Epidermal melanocyte (primary cell): ENCODE results near the gene KRTAP13-3.

Experiments used
- DNase-seq: peaks from one replicate; pipeline ENCODE4 v3.0.0; 2011; ENCODE audit warnings: low spot score; ENCODE audit not compliant: insufficient read length

Gene KRTAP13-3, protein sequence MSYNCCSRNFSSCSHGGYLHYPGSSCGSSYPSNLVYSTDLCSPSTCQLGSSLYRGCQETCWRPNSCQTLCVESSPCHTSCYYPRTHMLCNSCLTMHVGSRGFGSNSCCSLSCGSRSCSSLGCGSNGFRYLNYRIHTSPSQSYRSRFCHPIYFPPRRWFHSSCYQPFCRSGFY

DNA sequence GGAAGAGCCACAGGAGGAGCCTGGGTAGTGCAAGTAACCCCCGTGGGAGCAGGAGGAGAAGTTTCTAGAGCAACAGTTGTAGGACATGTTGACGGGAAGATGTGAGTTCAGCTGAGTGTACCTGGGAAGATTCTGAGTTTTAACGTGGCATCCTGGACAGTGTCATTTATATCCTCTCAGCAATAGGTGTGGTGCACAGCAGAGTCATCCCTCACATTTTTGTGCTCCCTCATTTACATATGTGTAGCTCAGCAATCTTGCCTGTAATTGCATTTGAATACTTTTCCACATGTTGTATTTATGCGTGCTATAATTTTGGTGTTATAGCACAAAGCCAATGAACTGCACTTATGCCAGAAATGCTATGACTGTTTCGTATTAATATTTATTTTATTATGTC lies at the start of gene KRTAP13-3:
Gene KRTAP13-3, minus strand, starts transcription at position 101 of the 400 bp plus-strand sequence. Its CDS starts 14 bp downstream, at position 87.
- DNase-seq: no peak

DNA sequence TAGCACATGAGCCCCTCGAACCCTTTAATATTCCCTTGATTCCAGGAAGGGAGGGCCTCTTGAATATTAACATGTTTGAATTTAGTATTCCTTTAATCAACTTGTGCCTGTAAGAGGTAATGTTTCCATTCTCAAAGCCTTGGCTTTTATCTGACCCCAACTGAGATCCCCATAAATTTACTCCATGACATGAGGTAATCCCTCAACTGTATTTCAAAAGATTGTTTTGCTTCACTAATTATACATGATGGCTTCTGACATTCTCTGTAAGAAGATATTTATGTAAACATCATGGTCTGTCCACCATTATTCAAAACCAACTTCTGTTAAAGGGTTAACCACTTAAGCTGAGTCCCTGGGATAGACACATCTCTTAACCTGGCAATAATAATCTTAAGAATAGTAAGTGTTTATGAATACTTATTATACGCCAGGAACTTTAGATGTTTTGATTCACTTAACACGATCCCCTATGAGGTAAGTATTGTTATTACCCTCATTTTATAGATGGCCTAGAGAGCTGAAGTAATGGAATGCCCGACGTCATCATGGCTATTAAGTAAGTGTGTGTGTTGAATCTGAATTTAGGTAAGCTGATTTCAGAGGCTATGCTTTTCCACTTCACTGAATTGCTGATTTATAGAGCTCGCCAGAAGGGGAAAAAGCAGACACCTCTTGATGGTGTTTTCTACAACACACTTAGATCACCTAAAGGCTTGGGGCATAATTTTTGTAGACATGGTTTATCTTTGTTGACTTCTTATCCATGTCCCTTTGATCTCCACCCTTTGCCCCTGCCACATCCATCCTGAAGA lies 43.4 kb upstream of the KRTAP13-3 start:
- DNase-seq: no peak

DNA sequence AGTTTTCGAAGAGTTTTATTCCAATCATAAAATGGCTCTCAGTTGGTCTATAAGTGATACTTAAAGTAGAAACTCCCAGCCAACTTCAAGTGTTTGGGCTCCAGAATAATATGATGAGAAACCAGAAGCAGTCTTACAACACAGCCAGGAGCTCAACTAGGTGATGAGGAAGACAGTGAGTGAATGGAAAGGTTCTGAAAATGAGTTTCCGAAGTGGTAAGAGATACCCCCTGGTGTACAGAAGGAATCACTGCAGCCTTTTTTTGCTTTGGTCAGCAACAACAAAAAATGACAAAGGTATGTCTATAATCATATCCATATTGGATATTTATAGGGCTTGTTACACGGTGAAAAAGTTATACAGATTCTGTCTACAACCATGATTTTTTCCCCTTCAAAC lies 38.0 kb upstream of the KRTAP13-3 start:
- DNase-seq: no peak

DNA sequence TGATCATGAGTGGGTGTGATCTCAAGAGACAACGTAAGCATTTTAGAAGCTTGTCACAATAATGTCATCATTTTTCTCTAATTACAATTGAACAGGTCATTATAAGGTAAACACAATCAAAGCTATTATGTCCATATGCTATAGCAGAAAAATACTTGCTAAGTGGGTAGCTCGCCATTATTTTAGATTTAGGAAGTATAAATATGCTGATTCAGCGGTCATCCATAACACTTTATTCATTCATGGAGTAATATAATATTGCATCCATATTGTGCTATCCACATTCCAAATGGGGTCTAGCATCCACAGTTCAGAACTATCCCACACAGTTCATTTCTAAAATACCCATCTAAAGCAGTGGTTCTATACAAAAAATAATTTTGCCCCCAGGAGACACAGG lies 22.8 kb upstream of the KRTAP13-3 start:
- no peak for DNase-seq

DNA sequence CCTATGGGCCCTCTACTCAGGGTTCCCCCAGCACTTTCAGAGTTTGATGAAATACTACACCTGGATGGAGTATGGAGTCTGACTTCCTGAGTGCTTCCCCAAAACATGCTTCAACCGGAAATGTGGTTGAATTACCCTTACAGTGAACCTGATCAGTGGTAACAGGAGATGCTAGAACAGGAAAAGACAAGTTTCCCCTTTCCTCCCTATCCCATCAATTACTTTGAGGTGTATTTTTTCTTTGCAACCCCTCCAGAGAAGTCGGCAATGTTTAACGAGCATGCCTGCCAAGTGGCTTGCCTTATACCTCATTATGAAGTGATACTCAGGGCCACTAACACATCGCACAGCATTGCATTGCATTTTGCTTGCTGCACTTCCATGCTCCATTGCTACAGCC lies 21.3 kb upstream of the KRTAP13-3 start:
- DNase-seq: no peak

DNA sequence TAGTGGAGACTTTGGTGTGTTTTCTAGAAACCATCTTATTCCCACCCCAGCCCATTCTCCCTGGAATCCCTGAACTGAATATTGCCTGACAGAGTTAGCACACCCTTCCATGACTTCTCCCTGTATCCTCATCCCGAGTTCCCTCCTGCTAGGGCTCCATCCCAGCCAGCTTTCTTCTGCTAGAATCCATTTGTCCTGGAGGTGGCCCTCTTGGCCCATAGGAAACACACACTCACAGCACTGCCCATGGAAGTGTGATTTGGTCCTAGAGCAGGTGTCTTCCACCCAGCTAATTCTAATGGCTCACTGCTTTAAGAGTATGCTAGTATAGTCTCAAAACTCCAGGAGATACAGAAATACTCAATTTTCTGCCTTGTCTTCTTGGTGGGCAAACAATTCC lies 18.5 kb upstream of the KRTAP13-3 start:
- DNase-seq: no peak

DNA sequence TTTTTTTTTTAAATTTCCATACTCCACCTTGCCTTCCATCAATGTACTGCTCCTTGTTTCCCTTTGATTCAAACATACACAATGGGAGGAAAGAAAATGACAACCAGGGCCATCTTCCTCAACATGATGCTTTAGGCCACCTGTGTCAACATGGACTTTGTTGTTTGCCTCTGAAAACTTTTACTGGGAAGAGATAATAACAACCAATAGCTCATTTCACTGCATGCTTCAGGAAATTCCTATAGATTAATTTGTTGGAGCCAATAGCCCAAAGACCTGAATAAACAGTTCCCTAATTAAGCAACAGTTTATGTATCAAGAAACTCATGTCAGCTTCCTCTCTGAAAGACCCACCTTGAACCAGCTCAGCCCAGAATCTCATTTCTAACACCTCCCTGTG lies 17.5 kb upstream of the KRTAP13-3 start:
- no peak for DNase-seq

DNA sequence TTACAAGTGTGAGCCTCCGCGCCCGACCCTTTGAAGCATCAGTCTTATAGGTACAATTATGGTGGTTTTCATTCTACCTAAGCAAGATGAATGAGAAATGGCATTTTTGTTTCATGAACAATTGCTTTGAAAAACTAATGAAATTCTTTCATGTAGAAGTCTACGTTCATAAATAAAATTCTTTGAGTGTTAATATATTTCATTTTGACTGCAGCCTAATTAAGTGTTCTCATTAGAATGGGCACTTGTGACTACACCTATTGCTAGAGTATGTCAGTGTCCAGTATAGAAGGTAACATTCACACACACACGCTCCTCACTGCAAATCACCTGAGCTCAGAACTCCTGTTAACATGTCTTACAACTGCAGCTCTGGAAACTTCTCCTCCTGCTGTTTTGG lies 14.2 kb upstream of the KRTAP13-3 start, which contains the start of gene KRTAP15-1:
Gene KRTAP15-1, plus strand, starts transcription at position 301 of the 400 bp plus-strand sequence. Its CDS starts 53 bp downstream, at position 354.
- no peak for DNase-seq

DNA sequence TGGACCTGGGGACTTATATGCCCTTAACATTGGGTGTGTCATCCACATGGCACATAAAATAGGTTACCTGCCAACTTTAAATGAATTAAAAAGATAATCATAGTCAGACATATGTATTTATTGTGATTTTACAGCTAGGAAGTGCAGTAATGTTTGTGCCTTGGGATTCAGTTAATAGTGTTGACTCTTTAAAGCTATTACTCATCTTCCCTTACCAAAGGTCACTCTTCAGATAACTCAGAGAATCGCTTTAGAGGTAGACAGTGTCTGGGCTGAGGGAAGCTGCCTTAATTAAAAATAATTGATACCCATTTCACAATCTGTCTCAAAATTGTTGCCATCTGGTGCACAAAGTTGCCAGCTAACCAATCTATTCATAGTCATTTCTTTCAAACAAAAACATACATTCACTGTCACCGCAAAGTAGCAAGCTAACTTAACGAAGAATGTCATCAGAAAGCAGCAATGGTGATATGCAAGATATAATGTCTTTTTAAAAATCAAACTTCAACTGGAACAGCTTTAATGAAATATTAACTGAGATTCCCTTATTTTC lies 11.4 kb upstream of the KRTAP13-3 start:
- DNase-seq: no peak

DNA sequence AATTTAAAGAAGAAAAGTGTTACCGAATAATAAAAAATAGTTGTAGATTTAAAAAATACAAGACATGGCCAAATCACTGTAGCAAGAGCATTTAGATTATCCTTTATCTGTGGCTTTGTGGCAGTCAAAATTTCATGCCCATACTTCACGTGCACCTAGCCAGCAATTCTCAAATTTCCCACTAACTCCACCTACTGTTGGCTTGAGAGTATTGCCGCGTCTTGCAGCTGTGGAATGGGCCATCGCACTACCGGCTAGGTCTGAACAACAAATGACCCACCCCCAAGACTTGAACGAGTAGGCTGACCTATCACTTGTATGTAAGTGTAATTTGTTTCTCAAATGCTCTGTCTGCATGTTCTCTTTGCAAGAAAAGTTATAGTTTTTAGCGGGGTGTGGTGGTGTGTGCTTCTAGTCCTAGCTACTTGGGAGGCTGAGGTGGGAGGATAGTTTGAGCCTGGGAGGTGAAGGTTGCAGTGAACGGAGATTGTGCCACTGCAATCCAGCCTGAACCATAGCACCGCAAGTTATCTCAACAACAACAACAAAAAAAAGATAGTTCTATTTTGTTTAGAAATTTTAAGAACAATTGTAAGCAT lies 8.4 kb upstream of the KRTAP13-3 start:
- no peak for DNase-seq

DNA sequence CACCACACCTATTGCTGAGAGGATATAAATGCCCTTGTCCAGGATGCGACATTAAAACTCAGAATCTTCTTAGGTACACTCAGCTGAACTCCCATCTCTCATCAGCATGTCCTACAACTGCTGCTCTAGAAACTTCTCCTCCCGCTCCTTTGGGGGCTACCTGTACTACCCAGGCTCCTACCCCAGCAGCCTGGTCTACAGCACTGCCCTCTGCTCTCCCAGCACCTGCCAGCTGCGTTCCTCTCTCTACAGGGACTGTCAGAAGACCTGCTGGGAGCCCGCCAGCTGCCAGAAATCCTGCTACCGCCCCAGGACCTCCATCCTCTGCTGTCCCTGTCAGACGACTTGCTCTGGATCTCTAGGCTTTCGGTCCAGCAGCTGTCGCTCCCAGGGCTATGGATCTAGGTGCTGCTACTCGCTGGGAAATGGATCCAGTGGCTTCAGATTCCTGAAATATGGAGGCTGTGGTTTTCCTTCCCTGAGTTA lies 4.5 kb upstream of the KRTAP13-3 start, which contains the start of gene KRTAP13-4:
Gene KRTAP13-4, plus strand, starts transcription at position 51 of the 486 bp plus-strand sequence. Its CDS starts 56 bp downstream, at position 107.
- DNase-seq: no peak

DNA sequence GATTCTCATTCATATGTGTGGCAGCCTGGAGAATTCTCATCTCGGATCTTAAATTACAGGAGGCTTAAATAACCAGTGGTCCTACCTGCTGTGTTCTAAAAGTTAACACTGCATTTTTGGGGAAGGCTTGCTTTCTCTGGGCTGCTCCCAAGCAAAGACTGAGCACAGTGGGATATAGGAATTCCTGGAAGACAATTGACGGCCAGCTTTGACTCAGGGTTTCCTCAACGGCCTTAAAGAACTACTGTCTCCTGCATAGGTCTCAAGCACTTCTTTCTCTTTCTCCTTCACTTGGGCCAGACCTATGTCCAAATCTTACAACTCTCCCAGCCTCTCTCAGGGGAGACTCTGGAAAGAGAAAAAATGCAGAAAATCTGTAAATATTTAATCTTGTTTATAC lies 1.0 kb upstream of the KRTAP13-3 start:
- no peak for DNase-seq

DNA sequence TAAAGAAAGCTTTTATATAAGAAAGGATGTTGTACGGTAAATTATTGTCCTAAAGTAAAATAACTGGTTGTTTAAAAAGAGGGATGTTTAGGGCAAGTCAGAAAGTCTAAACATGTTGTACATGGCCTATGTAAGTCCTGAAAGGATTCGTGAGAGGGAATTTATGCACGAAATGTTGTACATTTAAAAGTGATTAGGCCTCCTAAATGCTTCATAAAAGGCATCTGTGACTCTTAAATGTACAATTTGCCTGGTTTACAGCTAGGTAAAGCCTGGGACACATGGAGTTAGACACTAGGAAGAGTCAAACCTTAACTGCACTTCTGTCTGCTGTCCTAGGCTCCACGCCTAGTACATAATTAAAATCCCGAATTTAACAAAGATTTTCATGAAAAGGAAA lies 9.7 kb downstream of the KRTAP13-3 start:
- no peak for DNase-seq

DNA sequence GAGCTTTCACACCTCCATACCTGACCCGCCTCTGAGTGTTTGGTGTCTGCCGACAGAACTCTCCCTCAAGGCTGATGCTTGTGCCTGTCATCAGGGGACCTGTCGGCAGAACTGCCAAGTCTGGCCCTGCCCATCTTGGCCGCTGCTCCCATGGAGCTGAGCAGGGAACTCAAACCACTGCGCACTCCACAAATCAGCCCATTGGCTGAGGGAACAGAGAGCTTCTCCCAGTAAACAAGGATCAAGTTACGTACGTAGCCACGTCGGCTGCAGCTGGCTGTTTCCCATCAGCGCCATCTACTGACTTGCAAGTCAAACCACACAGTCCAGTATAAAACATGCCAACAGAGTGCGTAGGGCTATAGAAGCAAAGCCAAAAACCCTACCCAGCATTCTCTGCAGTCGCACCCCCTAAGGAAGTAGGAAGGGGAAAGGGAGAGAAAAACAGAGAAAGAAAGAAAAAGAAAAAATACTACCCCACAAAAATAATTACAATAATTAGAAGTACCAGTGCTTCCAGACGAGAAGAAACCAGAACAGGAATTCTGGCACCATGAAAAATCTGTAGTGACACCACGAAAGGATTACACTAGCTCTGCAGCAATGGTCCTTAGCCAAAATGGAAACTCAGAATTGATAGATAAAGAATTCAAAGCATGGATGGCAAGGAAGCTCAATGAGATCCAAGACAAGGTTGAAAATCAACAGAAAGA lies 16.8 kb downstream of the KRTAP13-3 start:
- DNase-seq: no peak

DNA sequence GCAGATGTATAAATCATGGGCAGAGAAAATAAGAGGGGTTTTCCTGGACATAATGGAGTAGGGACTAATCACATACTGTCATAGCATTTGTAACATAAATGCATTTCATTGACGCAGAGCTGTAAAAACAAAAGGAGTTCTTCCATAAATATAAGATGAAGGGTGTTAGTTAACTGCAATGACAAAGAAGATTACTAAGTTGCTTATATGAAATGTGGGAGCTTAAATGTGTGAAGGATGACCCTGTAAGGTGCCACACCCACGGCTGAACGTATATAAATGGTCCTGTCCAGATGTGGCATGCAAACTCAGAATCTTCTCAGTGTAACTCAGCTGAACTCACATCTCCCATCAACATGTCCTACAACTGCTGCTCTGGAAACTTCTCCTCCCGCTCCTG lies 30.0 kb downstream of the KRTAP13-3 start, which contains the start of gene KRTAP13-1:
Gene KRTAP13-1, plus strand, starts transcription at position 301 of the 400 bp plus-strand sequence. Its CDS starts 56 bp downstream, at position 357.
- no peak for DNase-seq

DNA sequence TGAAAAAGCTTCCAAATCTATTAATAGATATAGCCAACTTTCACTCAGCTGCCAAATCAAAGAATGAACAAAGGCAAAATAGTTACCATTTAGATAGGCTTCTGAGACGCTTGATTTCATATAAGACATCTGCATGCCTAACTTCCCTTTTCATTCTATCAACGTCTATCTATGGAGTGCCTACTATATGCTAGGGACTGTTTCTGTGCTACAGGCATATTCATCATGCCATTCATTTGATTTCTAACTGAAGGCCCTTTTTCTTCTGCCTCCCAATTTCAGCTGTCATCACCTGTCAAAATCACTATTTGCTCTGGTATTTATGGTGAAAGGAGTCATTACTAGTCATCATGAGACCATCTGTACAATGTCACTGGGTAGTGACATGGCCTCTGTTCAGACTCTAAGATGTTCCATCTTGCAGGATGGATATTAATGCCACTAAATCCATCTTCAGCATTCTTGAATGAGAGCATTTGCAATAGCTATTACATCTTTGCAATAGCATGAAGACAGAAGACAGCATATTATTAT lies 34.2 kb downstream of the KRTAP13-3 start:
- DNase-seq: no peak

DNA sequence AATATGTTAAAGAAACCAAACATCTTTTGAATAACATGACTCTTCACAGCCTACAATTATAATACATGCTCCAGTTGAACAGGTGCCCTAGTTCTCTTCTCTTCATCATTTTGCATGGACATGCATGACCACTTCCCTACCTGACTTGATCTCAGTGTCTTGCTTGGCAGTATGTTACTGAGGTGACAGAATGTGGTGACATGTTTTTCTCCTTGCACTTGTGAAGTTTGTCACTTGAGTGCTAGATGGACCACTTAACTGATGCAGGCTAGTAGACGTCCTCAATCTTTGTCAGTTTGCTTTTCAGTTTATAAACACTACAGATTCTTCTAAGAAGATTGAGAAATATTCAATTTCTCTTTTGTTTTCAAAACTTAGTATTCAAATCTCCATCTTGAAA lies 43.5 kb downstream of the KRTAP13-3 start:
- no peak for DNase-seq
